Mammary epithelial cell (primary cell): ENCODE results near the gene TPX2.

Experiments
- EZH2 ChIP-seq: IDR thresholded peaks from 2 replicates; pipeline ENCODE4 v1.6.1; 2012; ENCODE audit warnings: low read length, inconsistent platforms, borderline replicate concordance
- TF ChIP-seq, protein P1 (sequence below), 2 donors: IDR thresholded peaks in 1 of 2; conservative IDR thresholded peaks in 1 of 2; 2 replicates each; pipeline ENCODE4 v1.5.1; 2011 to 2012; ENCODE audit warnings: inconsistent platforms in 2 of 2, low read length in 2 of 2, mild to moderate bottlenecking in 2 of 2, control low read depth in 1 of 2, low read depth in 1 of 2; ENCODE audit not compliant: insufficient read depth in 1 of 2; ENCODE audit errors: extremely low read depth in 1 of 2

DNA sequence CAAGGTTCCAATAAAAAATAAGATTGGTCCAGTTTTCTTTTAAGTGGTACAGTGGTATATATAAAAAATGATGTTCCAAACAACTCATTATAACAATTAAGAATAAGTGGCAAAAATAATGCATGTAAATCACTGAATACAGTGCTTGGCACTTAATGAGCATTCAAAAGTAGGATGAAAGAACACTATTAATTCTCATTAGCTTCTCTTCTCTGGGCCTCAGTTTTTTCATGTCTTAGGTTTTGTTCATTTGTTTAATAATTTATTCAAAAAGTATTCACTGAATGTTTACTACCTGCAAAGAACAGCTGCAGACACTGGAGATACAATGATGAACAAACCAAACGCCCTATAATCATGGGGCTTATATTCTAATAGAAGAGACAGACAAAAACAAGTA lies 37.5 kb upstream of the TPX2 start:
- TF ChIP-seq, protein P1, sequence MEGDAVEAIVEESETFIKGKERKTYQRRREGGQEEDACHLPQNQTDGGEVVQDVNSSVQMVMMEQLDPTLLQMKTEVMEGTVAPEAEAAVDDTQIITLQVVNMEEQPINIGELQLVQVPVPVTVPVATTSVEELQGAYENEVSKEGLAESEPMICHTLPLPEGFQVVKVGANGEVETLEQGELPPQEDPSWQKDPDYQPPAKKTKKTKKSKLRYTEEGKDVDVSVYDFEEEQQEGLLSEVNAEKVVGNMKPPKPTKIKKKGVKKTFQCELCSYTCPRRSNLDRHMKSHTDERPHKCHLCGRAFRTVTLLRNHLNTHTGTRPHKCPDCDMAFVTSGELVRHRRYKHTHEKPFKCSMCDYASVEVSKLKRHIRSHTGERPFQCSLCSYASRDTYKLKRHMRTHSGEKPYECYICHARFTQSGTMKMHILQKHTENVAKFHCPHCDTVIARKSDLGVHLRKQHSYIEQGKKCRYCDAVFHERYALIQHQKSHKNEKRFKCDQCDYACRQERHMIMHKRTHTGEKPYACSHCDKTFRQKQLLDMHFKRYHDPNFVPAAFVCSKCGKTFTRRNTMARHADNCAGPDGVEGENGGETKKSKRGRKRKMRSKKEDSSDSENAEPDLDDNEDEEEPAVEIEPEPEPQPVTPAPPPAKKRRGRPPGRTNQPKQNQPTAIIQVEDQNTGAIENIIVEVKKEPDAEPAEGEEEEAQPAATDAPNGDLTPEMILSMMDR (conservative IDR thresholded peaks at IDR 0.05 in 1 of 2, IDR thresholded peaks at IDR 0.05 in 1 of 2; ENCODE audit: extremely low read depth in 1 of 2, insufficient read depth in 1 of 2, low read depth in 1 of 2, low read length in 2 of 2) = no peak
- TF ChIP-seq EZH2 = no peak
